Measurements from ENCODE around the gene APRT. TPM values are rescaled to one million over a fixed set of nuclear protein-coding genes. Genes with fewer than 3 reads are reported as not detected.

The APRT gene
- total and polyA plus RNA-seq, 2 of the 8 experiments (the other 6 are each of a cell fraction or from before 2014, with no cell fraction given) = 221 to 267 TPM

DNA sequence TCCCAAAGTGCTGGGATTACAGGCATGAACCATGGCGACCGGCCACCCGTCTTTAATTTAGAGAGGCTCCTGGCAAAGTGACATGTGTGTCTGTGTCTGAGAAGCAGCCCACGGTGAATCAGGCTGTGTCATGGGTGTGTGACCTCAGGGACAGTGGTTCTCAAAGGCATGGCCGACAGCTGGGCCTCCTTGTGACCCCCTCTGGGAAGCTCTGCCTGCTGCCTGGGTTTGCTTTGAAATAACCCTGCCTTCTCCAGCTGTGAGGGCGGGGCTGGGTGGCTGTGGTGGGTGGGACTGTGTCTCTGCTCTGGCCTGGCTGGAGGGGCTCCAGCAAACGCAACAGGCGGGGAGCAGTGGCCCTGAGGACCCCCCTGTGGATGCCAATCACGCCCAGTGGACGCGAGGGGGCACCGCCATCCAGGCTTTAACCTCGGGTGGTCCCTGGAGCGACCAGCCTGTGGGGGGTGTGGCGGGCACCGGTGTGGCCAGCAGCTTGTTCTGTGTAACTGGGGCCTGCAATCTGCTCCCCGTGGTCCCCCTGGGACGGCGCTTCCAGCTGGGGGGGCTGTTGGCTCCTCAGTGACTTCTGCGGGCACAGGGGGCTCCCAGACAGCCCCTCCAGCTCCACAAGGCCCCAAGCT is 8.8 kb upstream of the APRT start:
- no peak overlapping the region for H3K4ac ChIP-seq (replicated peaks; ENCODE audit: insufficient read length, low read depth, low read length)
- no peak overlapping the region for H4K91ac ChIP-seq (replicated peaks; ENCODE audit: insufficient read length, low read length)
- H3K4me2 ChIP-seq (ENCODE audit: insufficient read depth in 1 of 2, low read depth in 2 of 2, low read length in 2 of 2) = no peak overlapping the region
- no peak overlapping the region for H3K9ac ChIP-seq (replicated peaks in 1 of 4; ENCODE audit: extremely low read depth in 1 of 4, low read depth in 3 of 4, low read length in 3 of 4)
- no peak overlapping the region for H4K5ac ChIP-seq (ENCODE audit: insufficient read length, low read depth, low read length)
- no peaks in the 10 kb centered on the region for H3K79me1 ChIP-seq (ENCODE audit: low read depth, low read length)
- H4K20me1 ChIP-seq (replicated peaks in 1 of 2; ENCODE audit: control insufficient read depth in 1 of 2, insufficient read depth in 2 of 2, low read length in 2 of 2) = peaks cover 0 to 3% of the 10 kb centered on the region in 2 experiments
- H3K4me1 ChIP-seq (replicated peaks in 1 of 4; ENCODE audit: control insufficient read depth in 3 of 4, insufficient read depth in 4 of 4, low read length in 3 of 4) = no peaks in the 10 kb centered on the region
- H3K27ac ChIP-seq (ENCODE audit: low read depth, low read length) = no peak overlapping the region
- H3K4me3 ChIP-seq (ENCODE audit: extremely low read depth in 1 of 4, insufficient read depth in 2 of 4, low read depth in 3 of 4, low read length in 4 of 4) = no peak overlapping the region
- H3K23me2 ChIP-seq (ENCODE audit: low read depth, low read length) = no peaks in the 10 kb centered on the region
- H3K9me3 ChIP-seq (ENCODE audit: insufficient read depth in 2 of 2, low read depth in 1 of 2, low read length in 1 of 2) = no peaks in the 10 kb centered on the region
- no peak overlapping the region for H2AFZ ChIP-seq (ENCODE audit: low read length)
- no peaks in the 10 kb centered on the region for H3K36me3 ChIP-seq (ENCODE audit: control insufficient read depth in 2 of 4, insufficient read depth in 4 of 4, low read length in 3 of 4)
- CTCF ChIA-PET (ENCODE audit: partially characterized antibody) = interaction anchor here (0.9 to 3.0 kb wide), 9 partner anchors 9 to 347 kb away, joined by 3 to 16 read pairs (median 4); partner anchors contain the start of gene APRT
- H2AK5ac ChIP-seq (ENCODE audit: low read depth, low read length) = no peak overlapping the region
- no peak overlapping the region for H3K23ac ChIP-seq (ENCODE audit: insufficient read length)
- H3K18ac ChIP-seq (ENCODE audit: extremely low read depth, low read length) = no peak overlapping the region
- H2BK5ac ChIP-seq (ENCODE audit: low read depth, low read length) = no peak overlapping the region
- WGBS, 2 experiments (ENCODE audit: extremely low coverage in 1 of 2, insufficient coverage in 1 of 2, insufficient read length in 1 of 2, insufficient replicate concordance in 2 of 2, low coverage in 1 of 2, low lambda C conversion rate in 2 of 2, missing lambda C conversion rate in 1 of 2) = 90% methylated on average over 16 of the region's 20 CpGs; no CpG with 5 or more reads in 1 of the 2 experiments
- H3K14ac ChIP-seq (ENCODE audit: insufficient read length) = no peak overlapping the region
- no peak overlapping the region for H2BK20ac ChIP-seq (ENCODE audit: low read length)
- no peak overlapping the region for H2BK120ac ChIP-seq (replicated peaks; ENCODE audit: low read depth, low read length)
- POLR2A ChIA-PET (ENCODE audit: partially characterized antibody) = interaction anchor here (1.2 to 9.0 kb wide), 3 partner anchors 11 to 37 kb away, joined by 3 to 77 read pairs (median 4); partner anchors contain the start of gene APRT
- DNase-seq (ENCODE audit: low read depth in 1 of 2, low spot score in 2 of 2) (no peak), FAIRE-seq (no peak)
- no peaks in the 10 kb centered on the region for H3K79me2 ChIP-seq (ENCODE audit: control insufficient read depth in 1 of 2, insufficient read depth in 2 of 2, low read length in 2 of 2)
- no peak overlapping the region for H3K56ac ChIP-seq (replicated peaks; ENCODE audit: insufficient read length, low read depth, low read length)
- no peaks in the 10 kb centered on the region for H3K27me3 ChIP-seq (replicated peaks in 1 of 4; ENCODE audit: control insufficient read depth in 3 of 4, extremely low read depth in 1 of 4, insufficient read depth in 3 of 4, low read length in 3 of 4)
- no peak overlapping the region for H4K8ac ChIP-seq (ENCODE audit: extremely low read depth, insufficient read depth, low read length)
- no peak overlapping the region for H2BK12ac ChIP-seq (ENCODE audit: low read depth, low read length)
- no peak overlapping the region for H2BK15ac ChIP-seq (ENCODE audit: low read length)
- TF ChIP-seq CTBP2 (IDR thresholded peaks at IDR 0.05; ENCODE audit: borderline replicate concordance, insufficient read depth, insufficient read length, low read length) = no peak
- no peak for TF ChIP-seq POLR2AphosphoS5 (IDR thresholded peaks at IDR 0.05; ENCODE audit: low read depth, low read length)
- TF ChIP-seq, protein P1, sequence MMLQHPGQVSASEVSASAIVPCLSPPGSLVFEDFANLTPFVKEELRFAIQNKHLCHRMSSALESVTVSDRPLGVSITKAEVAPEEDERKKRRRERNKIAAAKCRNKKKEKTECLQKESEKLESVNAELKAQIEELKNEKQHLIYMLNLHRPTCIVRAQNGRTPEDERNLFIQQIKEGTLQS (IDR thresholded peaks at IDR 0.05; ENCODE audit: insufficient read depth, low read depth, low read length) = no peak
- no peak for TF ChIP-seq RAD21 (IDR thresholded peaks at IDR 0.05 in 1 of 2, conservative IDR thresholded peaks at IDR 0.05 in 1 of 2; ENCODE audit: low read depth in 2 of 2, low read length in 2 of 2)
- TF ChIP-seq SIX5 (IDR thresholded peaks at IDR 0.05; ENCODE audit: low read depth, low read length) = no peak
- TF ChIP-seq BCL11A (IDR thresholded peaks at IDR 0.05; ENCODE audit: low read depth in 2 of 2, low read length in 2 of 2) = no peak
- no peak for TF ChIP-seq KDM1A (IDR thresholded peaks at IDR 0.05; ENCODE audit: borderline replicate concordance, low read length)
- no peak for TF ChIP-seq RNF2 (IDR thresholded peaks at IDR 0.05; ENCODE audit: borderline replicate concordance, low read depth, low read length, missing control alignments, poor library complexity, severe bottlenecking)
- no peak for TF ChIP-seq E2F6 (IDR thresholded peaks at IDR 0.05)
- no peak for TF ChIP-seq CBX5 (IDR thresholded peaks at IDR 0.05; ENCODE audit: low read depth, low read length)

Data from H1 (cell line).